GM12878 (cell line): ENCODE measurements around the gene TMEM45A. TPM values are rescaled to one million over a fixed set of nuclear protein-coding genes. Genes with fewer than 3 reads are reported as not detected.

ENCODE experiments used
- EP300 ChIP-seq, 2 experiments: fragments of 150-350 bp in 1 of 2; IDR thresholded peaks; 2 replicates each; pipeline ENCODE4 v1.6.1; 2011 to 2012; ENCODE audit warnings: low read depth in 2 of 2, low read length in 2 of 2, borderline replicate concordance in 1 of 2, improper control_type of control experiment in 1 of 2, inconsistent platforms in 1 of 2; ENCODE audit not compliant: control insufficient read depth in 1 of 2
- IKZF2 ChIP-seq, 2 experiments: fragments of 450-650 bp; IDR thresholded peaks; 2 replicates each; pipeline ENCODE4 v1.6.1; 2017; ENCODE audit warnings: mild to moderate bottlenecking in 2 of 2, moderate library complexity in 2 of 2
- JUNB ChIP-seq: IDR thresholded peaks from 2 replicates; pipeline ENCODE4 v1.6.1; 2016; ENCODE audit warnings: antibody characterized with exemption, mild to moderate bottlenecking
- KDM1A ChIP-seq: fragments of 200-600 bp; sonication (generic); IDR thresholded peaks from 2 replicates; pipeline ENCODE4 v1.6.1; 2016; ENCODE audit warnings: borderline replicate concordance
- PAX5 ChIP-seq: IDR thresholded peaks from 2 replicates; pipeline ENCODE4 v1.6.1; 2011; ENCODE audit warnings: low read depth, low read length, borderline replicate concordance
- RELA ChIP-seq: fragments of 450-650 bp; IDR thresholded peaks from 2 replicates; pipeline ENCODE4 v1.8.0; 2014; ENCODE audit warnings: borderline replicate concordance; ENCODE audit not compliant: partially characterized antibody
- SIX5 ChIP-seq: IDR thresholded peaks from 2 replicates; pipeline ENCODE4 v1.6.1; 2011; ENCODE audit warnings: mild to moderate bottlenecking, low read depth, low read length, moderate library complexity; ENCODE audit not compliant: severe bottlenecking
- SPI1 ChIP-seq: IDR thresholded peaks from 2 replicates; pipeline ENCODE4 v1.6.1; 2011; ENCODE audit warnings: low read depth, mild to moderate bottlenecking, low read length, moderate library complexity, borderline replicate concordance; ENCODE audit not compliant: insufficient read depth
- SRF ChIP-seq, 2 experiments: IDR thresholded peaks; 2 replicates each; pipeline ENCODE4 v1.6.1; 2011; ENCODE audit warnings: low read depth in 2 of 2, low read length in 2 of 2, mild to moderate bottlenecking in 1 of 2, moderate library complexity in 1 of 2
- YY1 ChIP-seq: IDR thresholded peaks from 2 replicates; pipeline ENCODE4 v1.6.1; 2011; ENCODE audit warnings: low read depth, mild to moderate bottlenecking, low read length
- polyA plus RNA-seq, 11 experiments: library from polyadenylated mRNA; depleted of rRNA in 4 of 11; unstranded in 6 of 11; stranded (reverse) in 5 of 11; fragments of >200 nt; fragmentation: Nextera tagmentation in 4 of 11; fragmentation: Illumina TruSeq in 1 of 11; extraction: Ambion mirVana in 4 of 11; extraction: Trizol in 1 of 11; gene quantifications; 1 replicate in 1 of 11; 2 replicates in 10 of 11; pipeline versions ENCODE4 v1.2.1 to v1.2.3, GENCODE V29; 2011 to 2016; ENCODE audit warnings: inconsistent platforms in 2 of 11, missing spikeins in 2 of 11, low read depth in 1 of 11
- total RNA-seq, 4 experiments: library from RNA; depleted of rRNA in 3 of 4; stranded (reverse); fragments of >200 nt in 3 of 4; fragmentation: Illumina TruSeq in 1 of 4; extraction: Trizol in 1 of 4; gene quantifications; 2 replicates each; pipeline versions ENCODE4 v1.2.1 to v1.2.3, GENCODE V29; 2013 to 2021
- TF ChIP-seq, protein P1 (sequence below): IDR thresholded peaks from 2 replicates; pipeline ENCODE4 v1.6.1; 2012; ENCODE audit warnings: improper control_type of control experiment, low read depth, low read length; ENCODE audit not compliant: insufficient replicate concordance
- TF ChIP-seq, protein P2 (sequence below): fragments of 450-650 bp; IDR thresholded peaks from 2 replicates; pipeline ENCODE4 v1.6.1; 2017; ENCODE audit warnings: mild to moderate bottlenecking, low read depth, inconsistent platforms; ENCODE audit not compliant: poor library complexity, severe bottlenecking
- TF ChIP-seq, protein P3 (sequence below): fragments of 450-650 bp; IDR thresholded peaks from 2 replicates; pipeline ENCODE4 v1.6.1; 2016; ENCODE audit warnings: mild to moderate bottlenecking
- TF ChIP-seq, protein P4 (sequence below): IDR thresholded peaks from 2 replicates; pipeline ENCODE4 v1.6.1; 2012; ENCODE audit warnings: mild to moderate bottlenecking, low read depth, low read length

Gene TMEM45A
- total and polyA plus RNA-seq, 10 of the 15 experiments (the other 5 are each of a cell fraction or from before 2014, with no cell fraction given), result 0.34 to 5.3 (median 0.83) TPM

DNA sequence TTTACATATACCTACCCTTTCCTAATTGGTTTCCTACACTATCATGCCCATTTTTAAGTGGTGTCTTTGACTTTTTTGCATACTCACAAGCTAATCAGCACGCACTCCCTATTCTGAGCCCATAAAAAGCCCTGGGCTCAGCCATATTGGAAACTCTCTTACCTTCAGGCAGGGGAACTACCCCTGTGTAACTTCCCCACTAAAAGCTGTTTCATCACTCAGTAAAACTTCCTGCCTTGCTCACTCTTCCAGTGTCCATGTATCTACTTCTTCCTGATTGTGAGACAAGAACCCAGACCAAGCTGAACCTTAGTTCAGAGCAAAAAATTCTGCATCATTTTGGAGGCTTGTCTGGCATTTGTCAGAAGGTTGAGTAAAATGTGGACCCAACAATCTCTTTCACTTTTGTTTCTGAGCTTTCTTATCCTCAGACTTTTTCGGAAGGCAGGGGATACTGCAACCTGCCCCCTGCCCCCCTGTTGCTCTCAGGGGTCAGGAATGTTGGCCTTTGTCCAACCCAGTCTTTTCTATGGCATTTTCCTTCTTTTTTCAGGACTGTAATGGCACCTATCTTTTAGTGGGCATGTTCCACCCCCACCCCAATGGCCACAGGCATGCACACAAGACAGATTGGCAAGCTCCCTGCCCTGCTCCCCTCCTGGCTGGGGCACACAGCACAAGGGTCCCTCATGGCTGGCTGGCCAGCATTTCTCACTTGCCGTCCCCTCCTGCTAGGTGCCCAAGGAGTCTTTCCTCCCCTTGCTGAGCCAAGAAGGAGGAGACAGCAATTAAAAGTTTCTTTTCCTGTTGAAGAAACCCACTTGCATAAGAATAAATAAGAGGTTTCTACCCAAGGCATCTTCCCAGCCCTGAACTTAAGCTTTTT is 26.3 kb upstream of the TMEM45A start (continued):
- TF ChIP-seq, protein P1, sequence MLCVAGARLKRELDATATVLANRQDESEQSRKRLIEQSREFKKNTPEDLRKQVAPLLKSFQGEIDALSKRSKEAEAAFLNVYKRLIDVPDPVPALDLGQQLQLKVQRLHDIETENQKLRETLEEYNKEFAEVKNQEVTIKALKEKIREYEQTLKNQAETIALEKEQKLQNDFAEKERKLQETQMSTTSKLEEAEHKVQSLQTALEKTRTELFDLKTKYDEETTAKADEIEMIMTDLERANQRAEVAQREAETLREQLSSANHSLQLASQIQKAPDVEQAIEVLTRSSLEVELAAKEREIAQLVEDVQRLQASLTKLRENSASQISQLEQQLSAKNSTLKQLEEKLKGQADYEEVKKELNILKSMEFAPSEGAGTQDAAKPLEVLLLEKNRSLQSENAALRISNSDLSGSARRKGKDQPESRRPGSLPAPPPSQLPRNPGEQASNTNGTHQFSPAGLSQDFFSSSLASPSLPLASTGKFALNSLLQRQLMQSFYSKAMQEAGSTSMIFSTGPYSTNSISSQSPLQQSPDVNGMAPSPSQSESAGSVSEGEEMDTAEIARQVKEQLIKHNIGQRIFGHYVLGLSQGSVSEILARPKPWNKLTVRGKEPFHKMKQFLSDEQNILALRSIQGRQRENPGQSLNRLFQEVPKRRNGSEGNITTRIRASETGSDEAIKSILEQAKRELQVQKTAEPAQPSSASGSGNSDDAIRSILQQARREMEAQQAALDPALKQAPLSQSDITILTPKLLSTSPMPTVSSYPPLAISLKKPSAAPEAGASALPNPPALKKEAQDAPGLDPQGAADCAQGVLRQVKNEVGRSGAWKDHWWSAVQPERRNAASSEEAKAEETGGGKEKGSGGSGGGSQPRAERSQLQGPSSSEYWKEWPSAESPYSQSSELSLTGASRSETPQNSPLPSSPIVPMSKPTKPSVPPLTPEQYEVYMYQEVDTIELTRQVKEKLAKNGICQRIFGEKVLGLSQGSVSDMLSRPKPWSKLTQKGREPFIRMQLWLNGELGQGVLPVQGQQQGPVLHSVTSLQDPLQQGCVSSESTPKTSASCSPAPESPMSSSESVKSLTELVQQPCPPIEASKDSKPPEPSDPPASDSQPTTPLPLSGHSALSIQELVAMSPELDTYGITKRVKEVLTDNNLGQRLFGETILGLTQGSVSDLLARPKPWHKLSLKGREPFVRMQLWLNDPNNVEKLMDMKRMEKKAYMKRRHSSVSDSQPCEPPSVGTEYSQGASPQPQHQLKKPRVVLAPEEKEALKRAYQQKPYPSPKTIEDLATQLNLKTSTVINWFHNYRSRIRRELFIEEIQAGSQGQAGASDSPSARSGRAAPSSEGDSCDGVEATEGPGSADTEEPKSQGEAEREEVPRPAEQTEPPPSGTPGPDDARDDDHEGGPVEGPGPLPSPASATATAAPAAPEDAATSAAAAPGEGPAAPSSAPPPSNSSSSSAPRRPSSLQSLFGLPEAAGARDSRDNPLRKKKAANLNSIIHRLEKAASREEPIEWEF, result no peak
- TF ChIP-seq EP300 (IDR thresholded peaks at IDR 0.05; ENCODE audit: borderline replicate concordance in 1 of 2, control insufficient read depth in 1 of 2, low read depth in 2 of 2, low read length in 2 of 2), result no peak
- TF ChIP-seq KDM1A, result no peak
- no peak for TF ChIP-seq PAX5
- TF ChIP-seq, protein P2, sequence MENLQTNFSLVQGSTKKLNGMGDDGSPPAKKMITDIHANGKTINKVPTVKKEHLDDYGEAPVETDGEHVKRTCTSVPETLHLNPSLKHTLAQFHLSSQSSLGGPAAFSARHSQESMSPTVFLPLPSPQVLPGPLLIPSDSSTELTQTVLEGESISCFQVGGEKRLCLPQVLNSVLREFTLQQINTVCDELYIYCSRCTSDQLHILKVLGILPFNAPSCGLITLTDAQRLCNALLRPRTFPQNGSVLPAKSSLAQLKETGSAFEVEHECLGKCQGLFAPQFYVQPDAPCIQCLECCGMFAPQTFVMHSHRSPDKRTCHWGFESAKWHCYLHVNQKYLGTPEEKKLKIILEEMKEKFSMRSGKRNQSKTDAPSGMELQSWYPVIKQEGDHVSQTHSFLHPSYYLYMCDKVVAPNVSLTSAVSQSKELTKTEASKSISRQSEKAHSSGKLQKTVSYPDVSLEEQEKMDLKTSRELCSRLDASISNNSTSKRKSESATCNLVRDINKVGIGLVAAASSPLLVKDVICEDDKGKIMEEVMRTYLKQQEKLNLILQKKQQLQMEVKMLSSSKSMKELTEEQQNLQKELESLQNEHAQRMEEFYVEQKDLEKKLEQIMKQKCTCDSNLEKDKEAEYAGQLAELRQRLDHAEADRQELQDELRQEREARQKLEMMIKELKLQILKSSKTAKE, result no peak
- no peak for TF ChIP-seq SIX5
- 0 out of 4 replicates have a peak, but pooled peaks of 1 of the 2 experiments have one; percentile 9 for TF ChIP-seq IKZF2 (IDR thresholded peaks at IDR 0.05)
- TF ChIP-seq JUNB, result peak; percentile 27; the same call in 1 of the 2 replicates
- no peak for TF ChIP-seq SPI1
- TF ChIP-seq, protein P3, sequence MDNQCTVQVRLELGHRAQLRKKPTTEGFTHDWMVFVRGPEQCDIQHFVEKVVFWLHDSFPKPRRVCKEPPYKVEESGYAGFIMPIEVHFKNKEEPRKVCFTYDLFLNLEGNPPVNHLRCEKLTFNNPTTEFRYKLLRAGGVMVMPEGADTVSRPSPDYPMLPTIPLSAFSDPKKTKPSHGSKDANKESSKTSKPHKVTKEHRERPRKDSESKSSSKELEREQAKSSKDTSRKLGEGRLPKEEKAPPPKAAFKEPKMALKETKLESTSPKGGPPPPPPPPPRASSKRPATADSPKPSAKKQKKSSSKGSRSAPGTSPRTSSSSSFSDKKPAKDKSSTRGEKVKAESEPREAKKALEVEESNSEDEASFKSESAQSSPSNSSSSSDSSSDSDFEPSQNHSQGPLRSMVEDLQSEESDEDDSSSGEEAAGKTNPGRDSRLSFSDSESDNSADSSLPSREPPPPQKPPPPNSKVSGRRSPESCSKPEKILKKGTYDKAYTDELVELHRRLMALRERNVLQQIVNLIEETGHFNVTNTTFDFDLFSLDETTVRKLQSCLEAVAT, result 0 out of 2 replicates have a peak, but pooled peaks have one; percentile 44
- TF ChIP-seq, protein P4, sequence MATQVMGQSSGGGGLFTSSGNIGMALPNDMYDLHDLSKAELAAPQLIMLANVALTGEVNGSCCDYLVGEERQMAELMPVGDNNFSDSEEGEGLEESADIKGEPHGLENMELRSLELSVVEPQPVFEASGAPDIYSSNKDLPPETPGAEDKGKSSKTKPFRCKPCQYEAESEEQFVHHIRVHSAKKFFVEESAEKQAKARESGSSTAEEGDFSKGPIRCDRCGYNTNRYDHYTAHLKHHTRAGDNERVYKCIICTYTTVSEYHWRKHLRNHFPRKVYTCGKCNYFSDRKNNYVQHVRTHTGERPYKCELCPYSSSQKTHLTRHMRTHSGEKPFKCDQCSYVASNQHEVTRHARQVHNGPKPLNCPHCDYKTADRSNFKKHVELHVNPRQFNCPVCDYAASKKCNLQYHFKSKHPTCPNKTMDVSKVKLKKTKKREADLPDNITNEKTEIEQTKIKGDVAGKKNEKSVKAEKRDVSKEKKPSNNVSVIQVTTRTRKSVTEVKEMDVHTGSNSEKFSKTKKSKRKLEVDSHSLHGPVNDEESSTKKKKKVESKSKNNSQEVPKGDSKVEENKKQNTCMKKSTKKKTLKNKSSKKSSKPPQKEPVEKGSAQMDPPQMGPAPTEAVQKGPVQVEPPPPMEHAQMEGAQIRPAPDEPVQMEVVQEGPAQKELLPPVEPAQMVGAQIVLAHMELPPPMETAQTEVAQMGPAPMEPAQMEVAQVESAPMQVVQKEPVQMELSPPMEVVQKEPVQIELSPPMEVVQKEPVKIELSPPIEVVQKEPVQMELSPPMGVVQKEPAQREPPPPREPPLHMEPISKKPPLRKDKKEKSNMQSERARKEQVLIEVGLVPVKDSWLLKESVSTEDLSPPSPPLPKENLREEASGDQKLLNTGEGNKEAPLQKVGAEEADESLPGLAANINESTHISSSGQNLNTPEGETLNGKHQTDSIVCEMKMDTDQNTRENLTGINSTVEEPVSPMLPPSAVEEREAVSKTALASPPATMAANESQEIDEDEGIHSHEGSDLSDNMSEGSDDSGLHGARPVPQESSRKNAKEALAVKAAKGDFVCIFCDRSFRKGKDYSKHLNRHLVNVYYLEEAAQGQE, result no peak
- TF ChIP-seq YY1, result peak; percentile 73; the same call in 1 of the 2 replicates
- TF ChIP-seq SRF (IDR thresholded peaks at IDR 0.05; ENCODE audit: low read depth in 2 of 2, low read length in 2 of 2), result no peak
- no peak for TF ChIP-seq RELA
